ENCODE measurements around the gene CYFIP2.
A peak's percentile ranks its signal among the peaks of the same experiment; 100 is the strongest.

The CYFIP2 gene

GRCh38 chr5:157354800-157355199 lies 88.9 kb downstream of the CYFIP2 start:
- Histone ChIP-seq H4K20me1 (ENCODE audit: insufficient read depth, low read length) (no peaks in the 10 kb centered on the region), H3F3A (ENCODE audit: insufficient read depth, low read length) (no peaks in the 10 kb centered on the region), H3K9ac (ENCODE audit: low read length) (no peak overlapping the region), H3K4me3 (ENCODE audit: low read depth, low read length, poor library complexity, severe bottlenecking) (no peak overlapping the region), H3K79me2 (ENCODE audit: insufficient read depth, low read length) (no peaks in the 10 kb centered on the region), H3K9me2 (ENCODE audit: low read depth, low read length) (no peaks in the 10 kb centered on the region), H3K27me3 (ENCODE audit: insufficient read depth, low read length) (no peaks in the 10 kb centered on the region), H3K9me3 (ENCODE audit: low read length) (no peaks in the 10 kb centered on the region), H3K4me1 (ENCODE audit: insufficient read depth, low read length, severe bottlenecking) (no peaks in the 10 kb centered on the region), H3K27ac (ENCODE audit: low read depth, low read length, poor library complexity, severe bottlenecking) (no peak overlapping the region), H2AFZ (ENCODE audit: low read length) (no peak overlapping the region), H3K4me2 (ENCODE audit: low read length) (no peak overlapping the region), H3K36me3 (ENCODE audit: insufficient read depth, low read length) (peaks cover 95% of the 10 kb centered on the region)
- TF ChIP-seq EZH2 (IDR thresholded peaks at IDR 0.05; ENCODE audit: borderline replicate concordance, low read length) = no peak
- TF ChIP-seq, protein P1, sequence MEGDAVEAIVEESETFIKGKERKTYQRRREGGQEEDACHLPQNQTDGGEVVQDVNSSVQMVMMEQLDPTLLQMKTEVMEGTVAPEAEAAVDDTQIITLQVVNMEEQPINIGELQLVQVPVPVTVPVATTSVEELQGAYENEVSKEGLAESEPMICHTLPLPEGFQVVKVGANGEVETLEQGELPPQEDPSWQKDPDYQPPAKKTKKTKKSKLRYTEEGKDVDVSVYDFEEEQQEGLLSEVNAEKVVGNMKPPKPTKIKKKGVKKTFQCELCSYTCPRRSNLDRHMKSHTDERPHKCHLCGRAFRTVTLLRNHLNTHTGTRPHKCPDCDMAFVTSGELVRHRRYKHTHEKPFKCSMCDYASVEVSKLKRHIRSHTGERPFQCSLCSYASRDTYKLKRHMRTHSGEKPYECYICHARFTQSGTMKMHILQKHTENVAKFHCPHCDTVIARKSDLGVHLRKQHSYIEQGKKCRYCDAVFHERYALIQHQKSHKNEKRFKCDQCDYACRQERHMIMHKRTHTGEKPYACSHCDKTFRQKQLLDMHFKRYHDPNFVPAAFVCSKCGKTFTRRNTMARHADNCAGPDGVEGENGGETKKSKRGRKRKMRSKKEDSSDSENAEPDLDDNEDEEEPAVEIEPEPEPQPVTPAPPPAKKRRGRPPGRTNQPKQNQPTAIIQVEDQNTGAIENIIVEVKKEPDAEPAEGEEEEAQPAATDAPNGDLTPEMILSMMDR (IDR thresholded peaks at IDR 0.05; ENCODE audit: low read length) = peak; percentile 52; the same call in 1 of the 2 replicates

DNA sequence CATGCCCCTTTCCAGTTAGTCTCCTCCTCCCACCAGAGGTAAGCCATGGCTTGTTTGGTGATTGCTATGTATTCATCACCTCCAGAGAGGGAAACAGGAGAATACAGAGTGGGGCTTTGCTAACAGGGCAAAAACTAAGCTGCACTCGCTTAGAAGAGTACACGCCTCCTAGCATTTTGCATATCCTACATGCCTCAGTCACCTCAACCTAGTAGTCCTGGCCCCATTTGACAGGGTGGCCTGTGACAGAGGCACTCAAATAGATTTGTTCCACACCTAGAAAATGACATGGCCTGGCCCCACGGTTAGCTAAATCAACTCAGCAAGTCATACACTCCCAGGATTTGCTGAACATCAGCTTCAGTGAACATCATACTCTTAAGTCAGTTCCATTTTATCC lies 90.7 kb downstream of the CYFIP2 start:
- Histone ChIP-seq H4K20me1 (ENCODE audit: insufficient read depth, low read length) (no peaks in the 10 kb centered on the region), H3K4me2 (ENCODE audit: low read length) (no peak overlapping the region), H3K4me3 (ENCODE audit: low read depth, low read length, poor library complexity, severe bottlenecking) (no peak overlapping the region), H3K27ac (ENCODE audit: low read depth, low read length, poor library complexity, severe bottlenecking) (no peak overlapping the region), H3K36me3 (ENCODE audit: insufficient read depth, low read length) (peaks cover 99% of the 10 kb centered on the region), H3K4me1 (ENCODE audit: insufficient read depth, low read length, severe bottlenecking) (no peaks in the 10 kb centered on the region), H3K27me3 (ENCODE audit: insufficient read depth, low read length) (no peaks in the 10 kb centered on the region), H3K79me2 (ENCODE audit: insufficient read depth, low read length) (no peaks in the 10 kb centered on the region), H2AFZ (ENCODE audit: low read length) (no peak overlapping the region), H3K9me2 (ENCODE audit: low read depth, low read length) (no peaks in the 10 kb centered on the region), H3K9me3 (ENCODE audit: low read length) (no peaks in the 10 kb centered on the region), H3F3A (ENCODE audit: insufficient read depth, low read length) (no peaks in the 10 kb centered on the region), H3K9ac (ENCODE audit: low read length) (no peak overlapping the region)
- TF ChIP-seq, protein P1 (IDR thresholded peaks at IDR 0.05; ENCODE audit: low read length) = no peak
- TF ChIP-seq EZH2 (IDR thresholded peaks at IDR 0.05; ENCODE audit: borderline replicate concordance, low read length) = no peak

GRCh38 chr5:157357823-157358222 lies 91.9 kb downstream of the CYFIP2 start:
- H3K79me2 ChIP-seq (ENCODE audit: insufficient read depth, low read length) = no peaks in the 10 kb centered on the region
- no peaks in the 10 kb centered on the region for H3K4me1 ChIP-seq (ENCODE audit: insufficient read depth, low read length, severe bottlenecking)
- H3K9me2 ChIP-seq (ENCODE audit: low read depth, low read length) = no peaks in the 10 kb centered on the region
- H3K9ac ChIP-seq (ENCODE audit: low read length) = no peak overlapping the region
- H3K27ac ChIP-seq (ENCODE audit: low read depth, low read length, poor library complexity, severe bottlenecking) = no peak overlapping the region
- H3K9me3 ChIP-seq (ENCODE audit: low read length) = no peaks in the 10 kb centered on the region
- no peak for TF ChIP-seq EZH2 (IDR thresholded peaks at IDR 0.05; ENCODE audit: borderline replicate concordance, low read length)
- TF ChIP-seq, protein P1 (IDR thresholded peaks at IDR 0.05; ENCODE audit: low read length) = no peak
- H3K4me3 ChIP-seq (ENCODE audit: low read depth, low read length, poor library complexity, severe bottlenecking) = no peak overlapping the region
- peaks cover 100% of the 10 kb centered on the region for H3K36me3 ChIP-seq (ENCODE audit: insufficient read depth, low read length)
- H4K20me1 ChIP-seq (ENCODE audit: insufficient read depth, low read length) = no peaks in the 10 kb centered on the region
- H3K4me2 ChIP-seq (ENCODE audit: low read length) = no peak overlapping the region
- no peaks in the 10 kb centered on the region for H3F3A ChIP-seq (ENCODE audit: insufficient read depth, low read length)
- no peak overlapping the region for H2AFZ ChIP-seq (ENCODE audit: low read length)
- no peaks in the 10 kb centered on the region for H3K27me3 ChIP-seq (ENCODE audit: insufficient read depth, low read length)
